Fibroblast of skin of left biceps (primary cell): Measurements from ENCODE around the gene FGF4.
A peak's percentile ranks its signal among the peaks of the same experiment; 100 is the strongest.

Experiments
- DNase-seq, 2 experiments: peaks; one replicate each; pipeline ENCODE4 v3.0.0-alpha.2; 2013; ENCODE audit warnings: low read depth in 2 of 2

FGF4 gene

DNA sequence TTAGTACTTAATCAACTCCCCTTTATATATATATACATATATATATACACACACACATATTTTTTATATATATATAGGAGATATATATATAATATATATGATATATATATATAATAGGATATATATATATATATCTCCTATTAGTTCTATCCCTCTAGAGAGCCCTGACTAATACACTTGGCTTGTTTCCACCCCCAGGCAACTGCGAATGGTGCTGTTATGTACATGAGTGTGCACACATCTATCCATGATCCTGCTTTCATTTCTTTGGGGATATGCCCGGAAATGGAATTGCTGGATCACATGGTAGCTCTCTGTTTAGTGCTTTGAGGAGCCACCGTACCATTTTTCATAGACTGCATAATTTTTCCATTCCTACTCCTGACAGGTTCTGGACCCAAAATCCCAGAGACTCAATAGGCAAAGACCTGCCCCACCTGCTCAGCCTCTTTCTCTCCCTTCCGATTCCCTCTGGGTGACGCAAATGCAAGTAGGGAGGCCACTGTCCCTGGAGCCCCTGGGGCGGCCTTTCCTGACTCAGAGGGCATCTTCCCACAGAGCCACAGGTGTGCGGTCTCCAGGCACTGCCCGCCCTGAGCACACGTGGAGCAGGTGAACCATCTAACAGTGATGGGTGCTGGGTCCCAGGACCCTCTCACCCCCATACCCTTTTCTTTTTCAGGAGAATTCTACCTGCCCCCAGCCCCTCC is 32.1 kb upstream of the FGF4 start:
- DNase-seq, result peak; percentile 4 to 10

DNA sequence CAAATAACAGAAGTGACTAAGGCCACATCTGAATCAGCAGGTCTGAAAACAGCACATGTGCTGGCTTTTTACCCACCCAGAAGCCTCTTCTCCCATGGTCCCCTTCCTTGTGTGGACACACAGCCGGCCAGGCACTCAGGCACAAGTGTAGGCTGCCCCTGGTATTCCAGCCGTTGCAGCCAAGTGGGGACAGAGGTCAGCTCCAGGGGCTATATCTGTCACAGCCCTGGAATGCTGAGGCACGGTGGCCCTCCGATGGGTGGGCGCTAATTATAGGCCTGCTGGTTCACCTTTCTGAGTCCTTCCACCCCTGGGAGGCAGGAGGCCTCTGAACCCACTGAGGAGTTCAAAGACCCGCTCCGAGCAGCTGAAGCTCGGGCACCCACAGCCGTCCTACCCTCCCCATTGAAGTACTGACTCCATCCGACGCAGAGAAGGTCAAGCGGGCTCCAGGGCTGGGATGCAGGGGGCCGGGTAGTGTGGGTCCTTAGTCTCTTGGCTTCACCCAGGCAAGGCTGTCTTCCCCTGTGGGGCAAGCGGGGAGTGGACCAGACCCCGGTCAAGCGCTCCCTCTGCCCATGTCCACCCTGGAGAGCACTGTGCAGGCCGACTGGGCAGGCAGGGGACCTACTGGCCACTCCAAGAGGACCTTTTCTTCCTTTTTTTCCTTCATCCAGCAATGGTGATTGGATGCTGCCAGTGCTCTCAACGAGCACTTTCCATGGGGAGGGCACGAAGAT is 29.8 kb upstream of the FGF4 start:
- no peak for DNase-seq

DNA sequence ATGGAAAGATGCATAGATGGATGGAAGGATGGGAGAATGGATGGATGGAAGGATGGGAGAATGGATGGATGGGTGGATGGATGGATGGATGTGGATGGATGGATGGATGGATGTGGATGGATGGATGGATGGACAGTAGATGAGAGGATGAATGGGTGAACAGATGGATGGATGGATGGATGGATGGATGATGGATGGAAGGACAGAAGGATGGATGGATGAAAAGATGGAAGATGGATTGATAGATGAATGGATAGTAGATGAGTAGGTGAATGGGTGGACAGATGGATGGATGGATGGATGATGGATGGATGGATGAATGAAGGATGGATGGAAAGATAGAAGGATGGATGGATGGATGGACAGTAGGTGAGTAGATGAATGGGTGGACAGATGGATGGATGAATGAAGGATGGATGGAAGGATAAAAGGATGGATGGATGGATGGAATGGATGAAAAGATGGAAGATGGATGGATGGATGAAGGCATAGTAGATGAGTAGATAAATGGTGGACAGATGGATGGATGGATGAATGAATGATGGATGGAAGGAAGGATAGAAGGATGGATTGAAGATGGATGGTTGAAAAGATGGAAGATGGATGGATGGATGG is 28.6 kb upstream of the FGF4 start:
- no peak for DNase-seq

DNA sequence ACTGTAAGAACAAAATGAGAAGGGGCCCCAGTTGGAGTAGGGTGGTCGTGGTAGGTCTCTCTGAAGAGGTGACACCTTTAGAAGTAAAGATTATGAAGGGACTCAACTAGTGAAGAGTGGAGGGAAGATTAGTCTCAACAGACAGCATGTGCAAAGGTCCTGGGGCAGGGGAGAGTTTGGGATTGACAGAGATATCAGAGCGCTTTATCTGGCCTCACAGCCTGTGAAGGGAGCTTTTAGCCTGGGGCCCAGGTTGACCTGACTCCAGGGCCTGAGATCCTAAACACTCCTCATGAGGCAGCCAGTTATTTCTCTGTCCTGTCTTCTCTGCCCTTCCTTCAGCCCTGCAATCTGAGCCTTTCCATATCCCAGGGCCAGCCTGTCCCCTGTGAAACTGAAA is 27.9 kb upstream of the FGF4 start:
- no peak for DNase-seq

DNA sequence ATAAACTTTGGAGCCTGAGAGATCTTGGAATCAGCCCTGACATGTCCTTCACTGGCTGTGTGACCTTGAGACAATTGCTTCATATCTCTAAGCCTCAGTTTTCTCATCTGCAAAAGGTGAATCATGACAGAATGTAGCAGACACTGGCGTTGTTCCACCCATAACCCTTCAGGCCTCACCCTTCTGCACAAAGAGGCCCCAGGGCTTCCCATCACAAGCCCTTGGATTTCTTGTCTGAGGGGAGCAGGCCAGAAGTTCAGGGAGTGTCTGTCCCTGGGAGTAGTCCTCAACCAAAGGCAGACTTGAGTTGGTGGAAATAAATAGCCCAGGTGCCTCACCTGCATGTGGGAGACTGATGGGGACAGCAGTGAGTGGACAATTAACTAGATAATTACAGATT is 27.4 kb upstream of the FGF4 start:
- DNase-seq, result no peak

DNA sequence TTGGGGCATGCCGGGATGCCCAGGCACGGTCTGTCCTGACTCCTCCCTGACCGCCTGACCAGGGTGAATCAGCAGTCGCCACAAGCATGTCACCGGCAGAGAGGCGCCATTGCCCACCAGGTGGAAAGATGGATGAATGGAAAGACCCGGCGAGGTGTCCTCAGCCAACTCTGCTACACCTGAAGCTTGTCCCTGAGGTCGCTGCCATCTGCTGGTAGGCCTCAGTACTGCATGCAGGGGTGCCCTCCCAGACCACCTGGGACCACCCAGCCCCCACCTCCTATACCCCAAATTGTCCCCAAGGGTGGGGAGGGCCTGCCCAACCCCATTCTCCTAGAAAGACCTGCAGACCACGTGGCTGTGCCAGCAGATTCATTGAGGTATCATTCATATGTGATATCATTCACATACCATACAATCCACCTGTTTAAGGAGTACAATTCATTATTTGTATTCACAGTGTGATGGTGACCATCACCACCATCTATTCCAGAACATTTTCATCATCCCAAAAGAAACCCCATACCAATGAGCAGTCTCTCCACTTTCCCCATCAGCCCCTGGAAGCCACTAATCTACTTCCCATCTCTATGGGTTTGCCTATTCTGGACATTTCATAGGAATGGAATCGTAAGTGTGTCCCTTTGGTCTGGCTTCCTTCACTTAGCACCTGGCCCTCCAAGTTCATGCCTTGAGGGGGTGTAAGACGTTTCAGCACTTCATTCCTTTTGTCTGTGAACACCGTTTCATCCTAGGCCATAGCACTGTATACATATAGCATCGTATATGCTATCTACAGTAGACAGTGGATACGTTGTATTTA is 26.6 kb upstream of the FGF4 start:
- no peak for DNase-seq

DNA sequence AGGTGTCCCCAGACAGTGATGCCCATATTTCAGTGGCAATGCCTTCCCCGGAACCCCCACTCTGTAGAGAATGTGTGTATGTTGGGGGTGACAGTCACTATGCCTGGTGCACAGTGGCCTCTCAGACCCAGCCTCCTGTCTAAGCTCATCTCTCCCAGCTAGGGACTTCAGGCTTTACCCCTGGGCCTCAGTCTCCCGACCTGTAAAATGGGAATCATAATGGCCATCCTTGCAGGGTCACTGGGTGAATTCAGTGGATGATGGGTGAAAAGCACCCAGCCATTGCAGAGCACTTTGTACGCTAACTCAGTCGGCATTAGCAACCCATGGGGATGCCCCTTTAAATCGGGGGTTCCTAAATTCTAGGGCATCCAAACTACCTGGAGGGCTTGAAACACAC is 25.1 kb upstream of the FGF4 start:
- DNase-seq, result no peak

DNA sequence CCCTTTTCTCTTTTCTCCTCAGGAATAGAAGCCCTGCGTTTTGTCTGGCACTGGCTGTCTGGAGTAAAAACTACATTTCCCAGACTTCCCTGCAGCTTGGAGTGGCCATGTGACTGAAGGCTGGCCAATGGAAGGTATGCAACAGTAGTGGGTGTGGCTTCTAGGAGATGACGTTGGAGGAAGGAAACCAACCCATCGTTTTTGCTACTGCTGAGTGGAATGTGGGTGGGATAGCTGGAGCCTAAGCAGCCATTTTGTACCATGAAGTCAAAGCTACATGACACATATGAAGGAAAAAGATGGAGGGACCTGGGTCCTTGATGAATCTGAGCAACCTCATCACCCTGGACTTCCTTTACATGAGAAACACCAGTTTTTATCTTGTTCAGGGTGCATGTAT is 24.4 kb upstream of the FGF4 start:
- no peak for DNase-seq

DNA sequence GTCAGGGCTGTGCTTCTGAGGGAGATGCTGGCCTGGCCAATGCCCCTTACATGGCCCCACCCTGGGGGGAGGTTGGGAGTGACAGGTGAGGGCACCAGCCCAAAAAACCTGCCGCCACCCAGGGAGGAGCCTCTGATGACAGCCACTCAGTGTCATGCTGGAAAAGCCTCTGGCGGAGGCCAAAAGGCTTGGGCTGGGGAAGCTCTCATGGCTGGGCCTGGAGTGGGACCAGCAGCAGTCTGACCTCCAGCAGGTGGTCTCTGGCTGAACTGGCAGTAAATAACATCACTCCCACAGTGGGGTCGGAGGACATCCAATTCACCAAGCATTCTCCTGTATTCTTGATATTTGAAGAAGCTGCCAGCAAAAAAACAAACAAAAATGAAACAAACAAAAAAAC is 24.0 kb upstream of the FGF4 start:
- no peak for DNase-seq

DNA sequence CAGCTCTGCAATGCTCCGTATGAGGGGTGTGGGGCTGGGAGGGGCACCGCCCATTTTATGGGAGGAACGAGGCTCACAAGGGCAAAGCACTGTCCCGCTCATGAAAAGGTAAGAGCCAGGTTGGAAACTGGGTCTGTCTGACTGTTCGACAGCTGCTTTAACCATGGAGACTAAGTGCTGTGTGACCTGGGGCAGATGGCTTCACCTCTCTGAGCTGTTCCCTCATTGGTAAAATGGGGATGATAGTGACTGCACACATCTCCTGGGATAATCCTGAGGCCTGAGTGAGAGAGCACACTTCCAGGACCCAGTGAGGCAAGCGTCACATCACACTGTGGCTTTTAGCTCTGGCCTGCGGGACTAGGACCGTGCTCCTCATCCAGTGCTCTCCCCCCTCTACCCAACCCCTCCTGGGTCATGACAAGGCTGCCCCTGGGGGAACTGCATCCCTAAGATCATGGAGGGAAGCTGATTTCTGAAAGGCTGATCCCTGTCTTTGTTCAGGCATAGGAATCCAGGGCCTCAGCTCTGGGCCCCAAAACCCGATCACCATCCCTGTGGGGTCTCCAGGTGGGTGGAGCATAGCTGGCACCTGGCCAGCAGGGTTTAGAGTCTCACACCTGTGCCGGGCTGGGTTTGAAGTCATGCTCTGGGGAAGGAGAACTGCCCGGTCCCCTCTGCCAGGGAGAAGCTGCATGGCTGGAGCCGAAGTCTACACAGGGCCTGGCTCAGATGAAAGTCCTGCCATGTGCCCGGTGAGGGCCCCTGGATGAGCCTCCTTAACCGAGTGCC is 22.8 kb upstream of the FGF4 start:
- no peak for DNase-seq

DNA sequence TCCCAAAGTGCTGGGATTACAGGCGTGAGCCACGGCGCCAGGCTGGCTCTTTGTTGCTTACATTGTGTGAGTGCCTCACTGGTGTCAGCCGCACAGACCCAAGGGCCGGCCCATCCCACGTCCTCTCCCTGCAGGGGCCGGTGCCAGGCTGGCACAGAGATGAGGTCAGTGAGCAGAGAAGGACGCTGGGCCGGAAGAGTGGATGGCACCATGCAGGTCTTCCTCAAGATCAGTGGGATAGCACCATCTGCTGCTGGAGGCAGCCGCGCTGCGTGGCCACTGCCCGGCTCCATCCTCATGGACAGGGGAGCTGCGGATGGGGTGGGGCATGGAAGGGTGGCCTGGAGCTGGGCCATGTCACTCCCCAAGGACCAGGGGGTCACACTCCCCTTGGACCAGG is 22.0 kb upstream of the FGF4 start:
- no peak for DNase-seq

DNA sequence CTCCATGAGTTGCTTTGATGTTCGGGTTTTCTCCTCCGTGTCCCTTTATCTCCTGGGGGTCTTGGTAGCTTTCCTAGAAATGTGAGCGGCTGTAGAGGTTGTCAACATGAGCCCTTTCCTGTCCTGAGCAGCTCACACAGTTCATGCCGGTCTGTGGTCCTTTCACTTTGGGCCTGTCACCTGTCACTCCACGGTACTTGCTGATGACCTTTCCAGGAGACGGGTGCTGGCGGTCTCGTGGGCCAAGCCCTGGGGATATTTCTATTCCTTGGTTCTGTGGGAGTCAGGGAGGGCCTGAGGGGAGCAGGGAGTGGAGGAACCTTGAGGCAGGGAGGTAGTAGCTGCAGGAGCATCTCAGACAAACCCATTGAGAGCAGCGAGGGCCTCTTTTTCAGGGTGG is 20.9 kb upstream of the FGF4 start:
- DNase-seq, result no peak

DNA sequence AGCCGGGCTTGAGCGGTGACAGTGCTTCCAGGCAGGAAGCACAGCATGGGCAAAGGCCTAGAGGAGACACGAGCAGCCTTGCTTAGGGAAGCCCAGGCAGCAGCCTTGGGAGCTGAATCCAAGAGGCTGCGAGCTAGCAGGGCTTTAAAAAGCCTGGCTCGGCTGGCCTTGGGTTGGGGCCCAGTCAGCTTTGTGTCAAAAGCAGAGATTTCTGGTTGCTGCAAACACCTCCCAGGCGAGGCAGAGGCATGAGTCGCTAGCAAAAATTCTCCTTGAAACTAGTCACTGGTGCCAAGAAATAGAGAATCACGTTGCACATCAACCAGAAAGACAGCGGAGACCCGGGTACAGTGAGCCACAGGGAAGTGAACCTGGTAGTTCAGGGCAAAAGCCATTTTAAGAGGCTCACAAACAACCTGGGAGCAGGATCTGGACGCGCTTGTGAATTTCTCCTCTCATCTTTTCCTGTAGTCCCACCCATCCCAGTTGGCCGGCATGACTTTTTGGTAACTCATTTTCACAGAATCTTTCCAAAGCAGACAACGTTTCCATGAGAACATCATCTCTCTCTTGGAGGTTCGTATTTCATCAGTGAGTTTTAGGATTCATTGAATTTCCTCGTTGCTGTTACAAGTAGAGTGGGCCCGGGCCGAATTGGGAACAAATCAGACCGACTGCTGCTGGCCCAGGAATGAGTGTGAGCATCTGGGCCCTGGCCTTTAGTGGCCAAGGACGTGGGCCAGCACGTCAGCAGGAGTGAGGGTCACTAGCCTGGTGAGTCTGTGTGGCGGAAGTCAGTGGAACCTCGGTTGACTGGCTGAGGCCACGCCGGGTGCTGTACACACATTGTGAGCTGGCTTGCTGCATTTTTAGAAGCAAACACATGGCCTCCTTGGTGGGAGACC is 16.4 kb upstream of the FGF4 start:
- DNase-seq, result peak; percentile 72 to 78

DNA sequence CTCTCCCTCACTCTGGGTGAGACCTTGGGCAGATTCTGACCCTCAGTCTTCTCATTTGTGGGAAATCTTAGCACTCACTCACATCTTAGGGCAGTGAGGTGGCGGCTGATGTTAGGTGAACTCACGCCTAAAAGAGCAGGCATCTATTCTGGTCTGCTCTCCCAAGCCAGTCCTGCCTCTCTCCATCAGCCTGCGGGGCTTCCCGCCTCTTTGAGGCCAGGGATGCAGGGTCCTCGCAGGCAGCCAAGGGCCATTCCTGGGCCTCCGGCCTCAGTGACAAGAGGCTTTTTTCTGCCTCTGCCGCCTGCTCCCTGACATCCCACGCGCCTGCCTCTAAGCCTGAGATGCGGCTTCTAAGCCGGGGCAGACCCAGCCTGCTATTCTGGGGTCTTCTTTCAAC is 13.8 kb upstream of the FGF4 start:
- DNase-seq, result no peak

DNA sequence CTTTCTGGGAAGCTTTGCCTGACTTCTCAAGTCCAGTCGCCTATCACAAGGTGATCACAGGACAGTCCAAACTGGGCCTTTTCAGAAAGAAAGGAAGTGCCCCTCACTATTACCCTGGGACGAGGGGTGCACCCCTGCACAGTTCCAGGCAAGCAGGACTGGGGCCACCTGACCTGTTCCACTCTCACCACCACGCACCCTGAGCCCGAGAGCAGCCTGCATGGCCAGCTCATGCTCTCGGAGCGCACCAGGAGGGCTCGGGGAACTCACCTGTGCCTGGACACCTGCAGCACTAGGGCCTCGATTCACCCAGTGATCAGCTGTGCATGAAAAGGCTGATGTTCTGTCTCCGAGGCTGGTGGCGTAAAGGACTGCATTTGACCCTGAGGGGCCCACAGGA is 12.8 kb upstream of the FGF4 start:
- no peak for DNase-seq

DNA sequence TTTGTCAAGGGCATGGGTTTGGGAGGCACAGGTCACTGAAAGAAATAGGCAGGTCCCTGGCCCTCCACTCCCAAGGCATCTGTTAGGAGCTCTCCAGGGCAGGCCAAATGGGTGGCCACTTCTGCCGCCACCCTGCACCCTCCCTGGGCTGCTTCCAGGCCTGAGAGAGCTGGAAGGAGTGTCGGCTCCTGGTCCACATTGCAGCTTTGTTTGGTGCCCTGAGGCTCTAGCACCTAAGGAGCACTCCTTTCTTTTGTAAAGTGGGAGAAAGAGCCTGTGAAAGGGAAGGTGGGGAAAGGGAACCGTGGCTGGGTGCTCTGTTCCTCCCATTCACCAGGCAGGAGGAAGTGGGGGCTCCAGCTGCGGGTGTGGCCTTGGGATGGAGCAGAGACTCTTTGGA is 12.3 kb upstream of the FGF4 start:
- DNase-seq, result no peak

DNA sequence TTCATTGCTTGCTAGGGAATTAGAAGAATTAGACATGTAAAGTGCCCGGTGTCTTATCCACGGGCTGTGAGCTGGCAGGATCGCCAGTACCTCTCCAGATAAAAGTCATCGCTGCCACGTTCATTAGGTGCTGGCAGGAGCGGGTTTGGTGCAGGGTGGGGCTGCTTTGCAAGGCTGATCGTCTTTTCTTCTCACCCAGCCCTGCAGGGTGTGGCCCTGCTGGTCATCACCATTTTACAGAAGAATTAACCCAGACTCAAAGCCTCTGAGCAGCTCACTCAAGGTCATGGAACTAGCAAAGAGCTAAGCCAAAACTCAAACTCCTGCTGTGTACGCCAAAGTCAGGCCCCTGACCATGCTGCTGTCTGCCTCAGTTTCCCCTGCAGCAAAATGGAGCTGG is 6.1 kb upstream of the FGF4 start:
- DNase-seq, result no peak

DNA sequence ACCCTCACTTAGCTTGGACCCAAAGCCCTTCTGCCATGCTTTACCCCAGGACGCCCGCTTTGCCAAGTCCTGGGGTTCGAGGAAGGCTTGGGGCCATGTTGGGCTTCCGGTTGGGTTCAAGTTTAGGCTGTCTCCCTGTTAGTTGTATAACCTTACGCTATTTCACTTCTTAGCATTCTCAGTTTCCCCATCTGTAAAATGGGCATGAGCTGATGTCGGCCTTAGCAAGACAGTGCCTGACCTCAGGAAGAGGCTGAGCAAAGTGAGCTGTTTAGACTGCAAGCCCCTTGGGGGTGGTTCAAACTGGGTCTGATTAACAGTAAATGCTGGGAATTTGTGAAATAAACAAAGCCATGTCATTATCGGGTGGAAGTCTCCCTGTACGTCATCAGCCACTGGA is 3.2 kb upstream of the FGF4 start:
- no peak for DNase-seq

DNA sequence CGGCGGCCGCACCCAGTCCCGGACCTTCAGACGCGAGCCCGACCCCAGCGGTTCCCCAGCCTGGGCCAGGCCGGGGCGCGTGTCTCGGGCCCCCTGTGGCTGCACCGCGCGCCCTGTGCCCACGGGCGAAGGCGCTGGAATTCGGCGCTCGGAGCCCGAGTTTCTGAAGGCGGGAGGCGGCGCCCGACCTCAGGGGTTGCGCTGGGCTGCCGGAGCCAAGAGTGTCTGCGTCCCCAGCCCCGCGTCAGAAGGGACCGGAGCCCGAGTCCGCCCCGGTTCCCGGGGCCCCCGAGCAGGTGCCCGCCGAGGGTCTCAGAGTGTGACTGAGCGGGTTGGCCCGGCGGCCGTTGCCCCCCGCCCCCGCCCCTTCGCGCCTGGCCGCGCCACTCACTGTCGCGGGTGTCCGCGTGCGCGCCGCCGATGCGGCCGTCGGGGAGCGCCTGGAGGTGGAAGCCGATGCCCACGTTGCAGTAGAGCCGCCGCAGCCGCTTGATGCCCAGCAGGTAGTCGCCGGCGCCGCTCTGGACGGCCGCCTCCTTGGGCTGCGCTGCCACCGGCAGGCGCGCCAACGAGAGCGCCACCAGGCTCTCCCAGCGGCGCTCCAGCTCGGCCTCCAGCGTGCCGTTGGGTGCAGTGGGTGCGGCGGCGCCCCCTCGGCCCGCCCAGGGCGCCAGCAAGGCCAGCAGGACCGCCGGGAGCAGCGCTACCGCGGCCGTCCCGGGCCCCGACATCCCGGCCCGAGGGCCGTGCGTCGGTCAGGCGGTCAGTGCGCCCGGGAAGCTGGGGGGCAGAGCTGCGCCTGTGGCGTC is 583 bp downstream of the FGF4 start:
- DNase-seq, result no peak
